AG10803 (cell line): ENCODE data around the gene RAMAC.

Experiments
- DNase-seq: peaks from one replicate; pipeline ENCODE4 v3.0.0; 2010; ENCODE audit warnings: low read depth
- H3K4me3 ChIP-seq: 2 replicates; pipeline ENCODE4 v1.5.1; 2011; ENCODE audit warnings: mild to moderate bottlenecking, low read length, control low read depth
- TF ChIP-seq, protein P1 (sequence below): conservative IDR thresholded peaks from 2 replicates; pipeline ENCODE4 v1.5.1; 2011; ENCODE audit warnings: mild to moderate bottlenecking, low read length, control low read depth, inconsistent platforms

The RAMAC gene

DNA sequence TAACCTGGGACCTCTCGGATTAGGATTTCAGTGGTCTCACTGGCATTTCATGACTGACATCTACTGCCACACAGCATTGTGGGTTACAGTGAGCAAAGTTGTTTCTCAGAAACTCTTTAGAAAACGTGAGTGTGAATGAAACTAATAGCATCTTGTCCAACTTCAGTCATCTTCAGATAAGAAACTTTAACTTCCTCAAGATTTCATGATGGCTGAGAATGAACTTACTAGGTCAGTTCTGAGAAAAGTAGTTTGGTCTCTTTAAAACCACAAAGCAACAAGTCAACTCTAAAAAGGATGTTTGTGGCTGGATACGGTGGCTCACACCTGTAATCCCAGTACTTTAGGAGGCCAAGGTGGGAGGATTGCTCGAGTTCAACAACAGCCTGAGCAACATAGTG lies 19.3 kb upstream of the RAMAC start:
- DNase-seq, result no peak
- H3K4me3 ChIP-seq, result no peak overlapping the region
- TF ChIP-seq, protein P1, sequence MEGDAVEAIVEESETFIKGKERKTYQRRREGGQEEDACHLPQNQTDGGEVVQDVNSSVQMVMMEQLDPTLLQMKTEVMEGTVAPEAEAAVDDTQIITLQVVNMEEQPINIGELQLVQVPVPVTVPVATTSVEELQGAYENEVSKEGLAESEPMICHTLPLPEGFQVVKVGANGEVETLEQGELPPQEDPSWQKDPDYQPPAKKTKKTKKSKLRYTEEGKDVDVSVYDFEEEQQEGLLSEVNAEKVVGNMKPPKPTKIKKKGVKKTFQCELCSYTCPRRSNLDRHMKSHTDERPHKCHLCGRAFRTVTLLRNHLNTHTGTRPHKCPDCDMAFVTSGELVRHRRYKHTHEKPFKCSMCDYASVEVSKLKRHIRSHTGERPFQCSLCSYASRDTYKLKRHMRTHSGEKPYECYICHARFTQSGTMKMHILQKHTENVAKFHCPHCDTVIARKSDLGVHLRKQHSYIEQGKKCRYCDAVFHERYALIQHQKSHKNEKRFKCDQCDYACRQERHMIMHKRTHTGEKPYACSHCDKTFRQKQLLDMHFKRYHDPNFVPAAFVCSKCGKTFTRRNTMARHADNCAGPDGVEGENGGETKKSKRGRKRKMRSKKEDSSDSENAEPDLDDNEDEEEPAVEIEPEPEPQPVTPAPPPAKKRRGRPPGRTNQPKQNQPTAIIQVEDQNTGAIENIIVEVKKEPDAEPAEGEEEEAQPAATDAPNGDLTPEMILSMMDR, result no peak

DNA sequence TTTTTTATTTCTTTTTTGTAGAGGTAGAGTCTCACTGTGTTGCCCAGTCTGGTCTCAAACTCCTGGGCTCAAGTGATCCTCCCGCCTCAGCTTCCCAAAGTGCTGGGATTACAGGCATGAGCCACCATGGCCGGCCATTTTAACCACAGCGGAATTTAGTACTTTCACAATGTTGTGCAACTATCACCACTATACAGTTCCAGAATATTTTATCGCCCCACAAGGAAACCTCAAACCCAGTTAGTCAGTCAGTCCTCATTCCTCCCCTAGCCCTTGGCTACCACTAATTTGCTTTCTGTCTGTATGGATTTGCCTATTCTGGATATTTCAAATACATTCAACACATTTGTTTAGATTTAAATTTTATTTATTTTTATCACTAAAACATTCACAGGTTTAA lies 17.9 kb upstream of the RAMAC start:
- no peak overlapping the region for H3K4me3 ChIP-seq
- DNase-seq, result peak; percentile 83
- TF ChIP-seq, protein P1, result no peak

DNA sequence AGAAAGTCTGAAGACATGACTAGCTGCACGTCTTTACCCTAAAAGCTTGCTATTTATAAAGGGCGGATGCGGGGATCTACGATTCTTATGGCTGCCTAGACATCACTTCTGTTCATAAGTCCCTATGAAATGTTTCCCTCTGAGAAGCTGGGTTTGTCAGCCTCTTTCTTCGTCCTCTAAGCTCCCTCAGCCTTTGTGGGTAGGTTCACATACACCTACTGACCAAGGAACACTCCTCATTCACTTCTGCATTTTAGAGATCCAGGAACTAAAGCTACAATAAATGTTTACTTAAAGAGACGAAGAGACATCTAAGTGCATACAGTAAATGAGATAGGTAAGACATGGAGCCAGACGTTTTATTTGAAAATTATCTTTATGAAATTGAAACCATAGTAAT lies 16.7 kb upstream of the RAMAC start:
- DNase-seq, result no peak

DNA sequence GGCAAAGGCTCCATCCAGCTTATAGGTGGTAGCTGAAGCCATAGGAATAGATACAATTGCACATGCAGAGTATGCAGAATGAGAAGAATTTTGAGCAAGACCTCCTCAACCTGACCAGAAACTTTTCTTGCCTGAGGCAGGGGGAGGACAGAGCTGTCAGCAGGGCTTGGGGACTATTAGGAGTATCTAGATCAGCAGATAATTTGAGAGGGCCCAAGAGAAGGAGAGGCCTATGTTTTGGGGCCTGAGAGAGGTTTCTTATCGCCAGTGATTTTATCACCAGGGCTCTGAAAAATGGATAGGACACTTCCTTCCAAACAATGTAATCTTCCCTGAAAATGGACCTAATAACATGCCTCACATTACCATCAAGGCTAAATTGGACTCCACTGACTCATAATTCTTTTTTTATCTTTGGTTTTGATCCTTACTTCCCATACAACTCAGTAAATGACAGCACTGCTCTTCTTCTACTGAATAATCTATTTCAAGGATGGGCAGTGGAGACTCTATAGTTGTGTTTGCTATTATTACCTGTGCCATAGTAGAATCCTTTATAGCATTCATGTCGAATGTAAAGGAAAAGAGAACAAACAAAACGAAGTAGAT lies 15.8 kb upstream of the RAMAC start:
- TF ChIP-seq, protein P1, result no peak
- H3K4me3 ChIP-seq, result no peak overlapping the region
- DNase-seq, result no peak

More for the DNA sequence above, 16.7 kb upstream of the RAMAC start:
- TF ChIP-seq, protein P1, result no peak
- H3K4me3 ChIP-seq, result no peak overlapping the region

DNA sequence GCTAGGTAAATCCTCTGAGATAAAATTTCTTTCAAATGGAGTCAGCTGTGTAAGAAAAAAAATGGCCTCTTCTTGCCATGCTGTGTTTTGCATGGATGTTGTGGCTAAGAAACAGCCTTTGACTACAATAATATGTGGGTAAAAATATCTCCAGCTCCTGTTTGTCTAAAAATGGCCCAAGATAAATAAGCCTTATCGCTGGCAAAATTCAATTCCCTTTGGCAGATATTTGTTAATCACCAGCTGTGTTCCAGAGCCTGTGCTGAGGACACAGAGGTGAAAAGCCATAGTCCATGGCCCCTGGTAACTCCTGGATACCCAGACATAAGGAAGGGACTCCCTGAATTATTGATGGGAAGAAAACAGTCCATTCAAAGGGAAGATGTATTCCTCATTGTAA lies 15.3 kb upstream of the RAMAC start:
- DNase-seq, result no peak
- TF ChIP-seq, protein P1, result no peak
- no peak overlapping the region for H3K4me3 ChIP-seq

DNA sequence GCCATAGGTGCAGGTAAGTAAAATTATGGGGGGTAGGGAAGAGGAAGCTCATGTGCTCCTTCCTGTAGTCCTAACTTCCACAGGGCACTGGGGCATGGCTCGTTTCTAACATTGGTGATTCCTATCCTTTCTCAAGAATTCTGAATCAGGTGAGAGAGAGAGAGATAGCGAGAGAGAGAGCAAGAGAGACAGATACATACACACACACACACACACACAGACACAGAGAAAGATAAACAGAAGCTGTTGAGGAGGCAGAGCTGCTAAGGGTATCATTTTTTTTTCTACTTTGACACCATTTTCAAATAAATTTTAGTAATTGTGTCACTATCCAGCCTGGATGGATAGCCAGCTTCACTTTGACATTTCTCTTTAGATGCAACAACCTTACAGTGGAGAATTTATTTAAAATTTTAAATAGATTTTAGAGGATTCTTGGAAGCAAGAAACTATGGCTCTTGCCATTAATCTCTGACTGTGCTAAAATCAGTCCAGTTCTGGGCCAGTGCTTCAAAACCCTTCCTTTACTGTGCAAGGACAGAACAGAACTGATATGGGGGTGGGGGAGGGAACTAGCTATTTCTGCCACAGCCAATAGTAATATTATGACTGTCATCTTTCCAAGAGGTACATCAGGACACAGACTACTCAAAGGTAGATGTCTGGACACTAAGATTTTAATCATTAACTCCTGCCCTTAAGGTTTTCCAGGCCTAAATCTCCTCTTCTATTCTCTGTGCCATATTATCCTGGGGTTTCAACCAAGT lies 14.6 kb upstream of the RAMAC start:
- H3K4me3 ChIP-seq, result no peak overlapping the region
- TF ChIP-seq, protein P1, result no peak
- DNase-seq, result no peak

DNA sequence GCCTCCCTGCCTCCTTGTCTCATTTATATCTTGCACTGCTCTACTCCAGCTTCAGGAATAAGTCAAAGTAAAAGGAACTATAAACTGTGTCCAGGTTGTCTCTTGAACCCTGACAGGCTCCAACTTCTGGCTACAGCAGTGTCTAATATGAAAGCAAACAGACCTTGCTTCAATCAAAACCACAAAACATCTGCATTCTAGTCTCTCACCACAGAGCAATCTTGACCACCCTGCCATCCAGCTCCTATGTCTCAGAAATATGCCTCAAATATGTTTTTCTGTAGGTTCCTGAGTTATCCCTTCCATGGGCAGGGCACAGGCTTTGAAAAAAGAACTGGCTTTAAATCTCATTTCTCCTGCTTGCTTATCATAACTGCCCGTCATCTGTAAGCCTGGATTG lies 13.0 kb upstream of the RAMAC start:
- TF ChIP-seq, protein P1, result no peak
- DNase-seq, result peak; percentile 15
- no peak overlapping the region for H3K4me3 ChIP-seq
